ENCODE measurements around the gene GREB1. TPM values are rescaled to one million over a fixed set of nuclear protein-coding genes. Genes with fewer than 3 reads are reported as not detected.

Gene GREB1
- total and polyA plus RNA-seq, 2 of the 13 experiments (the other 11 are each of a cell fraction or from before 2014, with no cell fraction given), result 31.3 to 61.2 TPM

- TF ChIP-seq ZNF18 (CRISPR knock-in tag; IDR thresholded peaks at IDR 0.05; ENCODE audit: insufficient replicate concordance) (no peak), ZNF598 (CRISPR knock-in tag; IDR thresholded peaks at IDR 0.05; ENCODE audit: borderline replicate concordance) (no peak), ZNF800 (CRISPR knock-in tag; IDR thresholded peaks at IDR 0.05) (no peak), SRSF1 (optimal IDR thresholded peaks at IDR 0.05; ENCODE audit: low read depth, low read length) (no peak), ETS1 (CRISPR knock-in tag; IDR thresholded peaks at IDR 0.05) (no peak), CBX2 (IDR thresholded peaks at IDR 0.05; ENCODE audit: low read depth, low read length) (no peak), CBX2 (CRISPR knock-in tag; IDR thresholded peaks at IDR 0.05; ENCODE audit: low read depth) (no peak), GLI4 (CRISPR knock-in tag; IDR thresholded peaks at IDR 0.05; ENCODE audit: borderline replicate concordance) (no peak), ATM (IDR thresholded peaks at IDR 0.05; ENCODE audit: borderline replicate concordance) (no peak), ZNF576 (CRISPR knock-in tag; IDR thresholded peaks at IDR 0.05) (no peak), HOXD1 (CRISPR knock-in tag; IDR thresholded peaks at IDR 0.05) (no peak), HNF4G (IDR thresholded peaks at IDR 0.05; ENCODE audit: borderline replicate concordance, low read depth, low read length) (no peak), HNF4G (CRISPR knock-in tag; IDR thresholded peaks at IDR 0.05; ENCODE audit: borderline replicate concordance, low read depth) (no peak), ZNF839 (CRISPR knock-in tag; IDR thresholded peaks at IDR 0.05; ENCODE audit: borderline replicate concordance) (no peak), ZNF143 (CRISPR knock-in tag; IDR thresholded peaks at IDR 0.05) (no peak), ZFP62 (CRISPR knock-in tag; IDR thresholded peaks at IDR 0.05) (no peak), TSC22D2 (CRISPR knock-in tag; IDR thresholded peaks at IDR 0.05; ENCODE audit: borderline replicate concordance) (no peak), TRIM24 (CRISPR knock-in tag; IDR thresholded peaks at IDR 0.05) (no peak), ZNF383 (CRISPR knock-in tag; IDR thresholded peaks at IDR 0.05; ENCODE audit: borderline replicate concordance) (peak; percentile 91; the same call in 1 of the 2 replicates), ZNF878 (CRISPR knock-in tag; IDR thresholded peaks at IDR 0.05) (no peak), ARNT (IDR thresholded peaks at IDR 0.05) (no peak), KDM3A (CRISPR knock-in tag; IDR thresholded peaks at IDR 0.05; ENCODE audit: low read depth) (no peak), RXRB (CRISPR knock-in tag; IDR thresholded peaks at IDR 0.05; ENCODE audit: borderline replicate concordance) (peak; percentile 72), ATF7 (IDR thresholded peaks at IDR 0.05) (peak; percentile 92), ATF7 (CRISPR knock-in tag; IDR thresholded peaks at IDR 0.05) (peak; percentile 60; the same call in 1 of the 2 replicates)
Observed at GRCh38 chr2:11502740-11503292, 31.0 kb upstream of the GREB1 start (continued).

All from HepG2 (cell line).